GM18870 (cell line): ENCODE measurements around the gene BIRC6.
"Not testable (repeated sequence)": the region's sequence is repeated elsewhere in the genome, so short reads cannot be mapped to it uniquely, and the experiment has no call there.

ENCODE experiments used
- ATAC-seq: cut with Tn5 transposase; IDR thresholded peaks from one replicate; pipeline ENCODE4 v1.9.1; 2021; ENCODE audit warnings: moderate library complexity; ENCODE audit not compliant: unreplicated experiment

BIRC6 gene

GRCh38 chr2:32356681-32357317, at the start of gene BIRC6:
Gene BIRC6, plus strand, starts transcription at chr2:32357023. Its CDS starts 139 bp downstream, at chr2:32357162.
- peak; percentile 70 for ATAC-seq

GRCh38 chr2:32310577-32310976, 46.2 kb upstream of the BIRC6 start:
- ATAC-seq, result no peak

- no peak for ATAC-seq
These were observed 41.9 kb upstream of the BIRC6 start for GRCh38 chr2:32314886-32315285.

GRCh38 chr2:32328679-32329078, 28.1 kb upstream of the BIRC6 start:
- ATAC-seq, result not testable (repeated sequence)

GRCh38 chr2:32329180-32329980, 27.4 kb upstream of the BIRC6 start:
- not testable (repeated sequence) for ATAC-seq

- no peak for ATAC-seq
These were observed 26.7 kb upstream of the BIRC6 start for GRCh38 chr2:32330136-32330535.

GRCh38 chr2:32342801-32343200, 14.0 kb upstream of the BIRC6 start:
- no peak for ATAC-seq

- not testable (repeated sequence) for ATAC-seq
These were observed 6.0 kb upstream of the BIRC6 start for GRCh38 chr2:32350797-32351196.

- ATAC-seq, result peak; percentile 1
These were observed 695 bp upstream of the BIRC6 start for GRCh38 chr2:32355976-32356680.

GRCh38 chr2:32357318-32358110, 691 bp downstream of the BIRC6 start:
- ATAC-seq, result no peak

- no peak for ATAC-seq
These were observed 1.3 kb downstream of the BIRC6 start for GRCh38 chr2:32358111-32358482.

- ATAC-seq, result no peak
These were observed 3.6 kb downstream of the BIRC6 start for GRCh38 chr2:32360416-32360815.

- ATAC-seq, result not testable (repeated sequence)
These were observed 6.2 kb downstream of the BIRC6 start for GRCh38 chr2:32362997-32363396.

- ATAC-seq, result peak; percentile 66
These were observed 6.8 kb downstream of the BIRC6 start for GRCh38 chr2:32363597-32363996.

GRCh38 chr2:32364290-32364689, 7.5 kb downstream of the BIRC6 start:
- ATAC-seq, result not testable (repeated sequence)

- not testable (repeated sequence) for ATAC-seq
These were observed 8.9 kb downstream of the BIRC6 start for GRCh38 chr2:32365679-32366078.

GRCh38 chr2:32366595-32366994, 9.8 kb downstream of the BIRC6 start:
- ATAC-seq, result no peak

GRCh38 chr2:32369222-32369621, 12.4 kb downstream of the BIRC6 start:
- no peak for ATAC-seq

GRCh38 chr2:32370942-32371341, 14.1 kb downstream of the BIRC6 start:
- ATAC-seq, result not testable (repeated sequence)

- no peak for ATAC-seq
These were observed 15.8 kb downstream of the BIRC6 start for GRCh38 chr2:32372519-32373182.
